Activated CD4-positive, alpha-beta T cell treated with anti-CD3 and anti-CD28 coated beads for 4 hours (primary cell): ENCODE results near the gene ADARB2.
"Not testable (repeated sequence)": the region's sequence is repeated elsewhere in the genome, so short reads cannot be mapped to it uniquely, and the experiment has no call there.

Experiments used
- DNase-seq, 2 donors: peaks; one replicate each; pipeline ENCODE4 v3.0.0-alpha.2; 2020

ADARB2 gene

GRCh38 chr10:1173091-1173490, 564.2 kb downstream of the ADARB2 start:
- no peak for DNase-seq

- DNase-seq, result no peak
Observed at GRCh38 chr10:1172256-1172984, 564.9 kb downstream of the ADARB2 start.

- no peak for DNase-seq
Observed at GRCh38 chr10:1171586-1171985, 565.7 kb downstream of the ADARB2 start.

- DNase-seq, result no peak
Observed at GRCh38 chr10:1171182-1171581, 566.1 kb downstream of the ADARB2 start.

- DNase-seq, result no peak
Observed at GRCh38 chr10:1170867-1171180, 566.5 kb downstream of the ADARB2 start.

- DNase-seq, result no peak
Observed at GRCh38 chr10:1169981-1170866, 567.1 kb downstream of the ADARB2 start.

- DNase-seq, result no peak
Observed at GRCh38 chr10:1169186-1169885, 568.0 kb downstream of the ADARB2 start.

GRCh38 chr10:1168763-1169162, 568.6 kb downstream of the ADARB2 start:
- DNase-seq, result no peak

GRCh38 chr10:1166828-1167275, 570.5 kb downstream of the ADARB2 start:
- DNase-seq, result no peak

GRCh38 chr10:1166101-1166827, 571.1 kb downstream of the ADARB2 start:
- DNase-seq, result no peak

- no peak for DNase-seq
Observed at GRCh38 chr10:1163831-1164230, 573.5 kb downstream of the ADARB2 start.

- DNase-seq, result no peak
Observed at GRCh38 chr10:1163204-1163660, 574.1 kb downstream of the ADARB2 start.

- DNase-seq, result no peak
Observed at GRCh38 chr10:1162481-1163203, 574.7 kb downstream of the ADARB2 start.

GRCh38 chr10:1161315-1161673, 576.0 kb downstream of the ADARB2 start:
- DNase-seq, result not testable (repeated sequence)

GRCh38 chr10:1160561-1161314, 576.6 kb downstream of the ADARB2 start:
- DNase-seq, result no peak

GRCh38 chr10:1159131-1160061, 577.9 kb downstream of the ADARB2 start:
- DNase-seq, result no peak

GRCh38 chr10:1158536-1158935, 578.8 kb downstream of the ADARB2 start:
- DNase-seq, result not testable (repeated sequence)

GRCh38 chr10:1158066-1158465, 579.3 kb downstream of the ADARB2 start:
- no peak for DNase-seq

- no peak for DNase-seq
Observed at GRCh38 chr10:1157615-1157933, 579.8 kb downstream of the ADARB2 start.

- DNase-seq, result no peak
Observed at GRCh38 chr10:1156921-1157614, 580.3 kb downstream of the ADARB2 start.
